Inflammatory macrophage (primary cell): Measurements from ENCODE around the gene SYNE2.

ENCODE experiments used
- DNase-seq, 2 donors: peaks; one replicate each; pipeline ENCODE4 v3.0.0-alpha.2; 2020 to 2022

The SYNE2 gene

GRCh38 chr14:63960926-63961567 lies 108.2 kb downstream of the SYNE2 start:
- no peak for DNase-seq

- no peak for DNase-seq
Measured at GRCh38 chr14:63962906-63963305, 110.1 kb downstream of the SYNE2 start.

- DNase-seq: no peak
Measured at GRCh38 chr14:63963439-63963838, 110.6 kb downstream of the SYNE2 start.

GRCh38 chr14:63964113-63964512 lies 111.3 kb downstream of the SYNE2 start:
- no peak for DNase-seq

GRCh38 chr14:63966407-63966806 lies 113.6 kb downstream of the SYNE2 start:
- no peak for DNase-seq

- DNase-seq: no peak
Measured at GRCh38 chr14:63972323-63972932, 119.6 kb downstream of the SYNE2 start.

- no peak for DNase-seq
Measured at GRCh38 chr14:63974176-63974575, 121.4 kb downstream of the SYNE2 start.

GRCh38 chr14:63981569-63981968 lies 128.8 kb downstream of the SYNE2 start:
- DNase-seq: no peak

GRCh38 chr14:63982156-63982555 lies 129.4 kb downstream of the SYNE2 start:
- no peak for DNase-seq

- DNase-seq: no peak
Measured at GRCh38 chr14:63982629-63983028, 129.8 kb downstream of the SYNE2 start.

- no peak for DNase-seq
Measured at GRCh38 chr14:63986789-63987533, 134.2 kb downstream of the SYNE2 start.

GRCh38 chr14:63988579-63988978 lies 135.8 kb downstream of the SYNE2 start:
- no peak for DNase-seq

GRCh38 chr14:63991833-63992232 lies 139.0 kb downstream of the SYNE2 start:
- DNase-seq: no peak

- DNase-seq: no peak
Measured at GRCh38 chr14:63992858-63993257, 140.1 kb downstream of the SYNE2 start.

GRCh38 chr14:63993992-63994391 lies 141.2 kb downstream of the SYNE2 start:
- no peak for DNase-seq

GRCh38 chr14:63995285-63995684 lies 142.5 kb downstream of the SYNE2 start:
- DNase-seq: no peak

- no peak for DNase-seq
Measured at GRCh38 chr14:63996016-63996415, 143.2 kb downstream of the SYNE2 start.

- DNase-seq: no peak
Measured at GRCh38 chr14:63996625-63997220, 143.9 kb downstream of the SYNE2 start.

- no peak for DNase-seq
Measured at GRCh38 chr14:64000749-64001148, 147.9 kb downstream of the SYNE2 start.

GRCh38 chr14:64005822-64006221 lies 153.0 kb downstream of the SYNE2 start:
- DNase-seq: no peak

GRCh38 chr14:64008016-64008415 lies 155.2 kb downstream of the SYNE2 start:
- no peak for DNase-seq

- no peak for DNase-seq
Measured at GRCh38 chr14:64012003-64012402, 159.2 kb downstream of the SYNE2 start.

- DNase-seq: no peak
Measured at GRCh38 chr14:64012720-64013119, 159.9 kb downstream of the SYNE2 start.

GRCh38 chr14:64025479-64025878 lies 172.7 kb downstream of the SYNE2 start:
- no peak for DNase-seq
